Sigmoid colon (tissue), 7 donors: ENCODE measurements around the gene IL4. TPM values are rescaled to one million over a fixed set of nuclear protein-coding genes. Genes with fewer than 3 reads are reported as not detected.

Experiments
- DNase-seq: peaks from one replicate; pipeline ENCODE4 v3.0.0-alpha.2; 2019
- H3K27ac ChIP-seq, 4 donors: fragments of 200-600 bp; sonication (generic); one replicate each; pipeline ENCODE4 v1.5.1; 2016 to 2019; ENCODE audit warnings: mild to moderate bottlenecking in 1 of 4
- H3K27me3 ChIP-seq, 3 donors: fragments of 200-600 bp; sonication (generic); one replicate each; pipeline ENCODE4 v1.5.1; 2019; ENCODE audit warnings: mild to moderate bottlenecking in 1 of 3
- H3K36me3 ChIP-seq, 4 donors: fragments of 200-600 bp; sonication (generic); one replicate each; pipeline ENCODE4 v1.5.1; 2016 to 2019
- H3K4me1 ChIP-seq, 4 donors: fragments of 200-600 bp; sonication (generic); one replicate each; pipeline ENCODE4 v1.5.1; 2017 to 2019
- H3K4me3 ChIP-seq, 4 donors: fragments of 200-600 bp; sonication (generic); one replicate each; pipeline ENCODE4 v1.5.1; 2017 to 2019; ENCODE audit warnings: mild to moderate bottlenecking in 2 of 4, moderate library complexity in 1 of 4
- H3K9me3 ChIP-seq, 4 donors: fragments of 200-600 bp in 3 of 4; sonication (generic) in 3 of 4; one replicate each; pipeline versions ENCODE4 v1.5.1 to v1.6.1; 2013 to 2019
- EP300 ChIP-seq, 4 donors: sonication (generic); formaldehyde crosslinking; IDR thresholded peaks; one replicate each; pipeline ENCODE4 v1.6.1; 2017; ENCODE audit warnings: antibody characterized with exemption in 4 of 4
- POLR2A ChIP-seq, 2 donors: fragments of 450-650 bp; IDR thresholded peaks; one replicate each; pipeline ENCODE4 v1.6.1; 2016; ENCODE audit warnings: antibody characterized with exemption in 2 of 2, mild to moderate bottlenecking in 2 of 2, moderate library complexity in 2 of 2
- POLR2AphosphoS5 ChIP-seq, 4 donors: sonication (generic); formaldehyde crosslinking; IDR thresholded peaks; one replicate each; pipeline ENCODE4 v1.6.1; 2017; ENCODE audit warnings: antibody characterized with exemption in 4 of 4
- WGBS, 2 donors: extraction: QIAGEN DNeasy Blood & Tissue Kit; methylation state at CpG; one replicate each; pipeline ENCODE4 v1.1.7; 2013; 5-methylcytosine and 5-hydroxymethylcytosine counted together
- intact Hi-C: fragments of 100-400 bp; cut with DNase I; formaldehyde crosslinking; loops from one replicate; pipeline ENCODE4 v1.15.1; 2023
- polyA plus RNA-seq, 3 donors: library from polyadenylated mRNA; stranded (reverse); fragments of 200-250 nt; gene quantifications; one replicate each; pipeline ENCODE4 v1.2.3, GENCODE V29; 2013
- total RNA-seq, 4 donors: library from RNA; depleted of rRNA; stranded (reverse); fragments of >200 nt; gene quantifications; one replicate each; pipeline ENCODE4 v1.1.0, GENCODE V29; 2016
- TF ChIP-seq, protein P1 (sequence below), 4 experiments: fragments of 450-650 bp in 3 of 4; fragments of 200-600 bp in 1 of 4; IDR thresholded peaks; one replicate each; pipeline ENCODE4 v1.5.1; 2016 to 2019; ENCODE audit warnings: antibody characterized with exemption in 4 of 4, mild to moderate bottlenecking in 3 of 4, moderate library complexity in 2 of 4
- donor health status: healthy with polysubstance abuse.
- donor health status: Bipolar disorder and iron deficiency.
- donor health status: healthy.

IL4 gene
- total and polyA plus RNA-seq, 7 donors, result not detected

DNA sequence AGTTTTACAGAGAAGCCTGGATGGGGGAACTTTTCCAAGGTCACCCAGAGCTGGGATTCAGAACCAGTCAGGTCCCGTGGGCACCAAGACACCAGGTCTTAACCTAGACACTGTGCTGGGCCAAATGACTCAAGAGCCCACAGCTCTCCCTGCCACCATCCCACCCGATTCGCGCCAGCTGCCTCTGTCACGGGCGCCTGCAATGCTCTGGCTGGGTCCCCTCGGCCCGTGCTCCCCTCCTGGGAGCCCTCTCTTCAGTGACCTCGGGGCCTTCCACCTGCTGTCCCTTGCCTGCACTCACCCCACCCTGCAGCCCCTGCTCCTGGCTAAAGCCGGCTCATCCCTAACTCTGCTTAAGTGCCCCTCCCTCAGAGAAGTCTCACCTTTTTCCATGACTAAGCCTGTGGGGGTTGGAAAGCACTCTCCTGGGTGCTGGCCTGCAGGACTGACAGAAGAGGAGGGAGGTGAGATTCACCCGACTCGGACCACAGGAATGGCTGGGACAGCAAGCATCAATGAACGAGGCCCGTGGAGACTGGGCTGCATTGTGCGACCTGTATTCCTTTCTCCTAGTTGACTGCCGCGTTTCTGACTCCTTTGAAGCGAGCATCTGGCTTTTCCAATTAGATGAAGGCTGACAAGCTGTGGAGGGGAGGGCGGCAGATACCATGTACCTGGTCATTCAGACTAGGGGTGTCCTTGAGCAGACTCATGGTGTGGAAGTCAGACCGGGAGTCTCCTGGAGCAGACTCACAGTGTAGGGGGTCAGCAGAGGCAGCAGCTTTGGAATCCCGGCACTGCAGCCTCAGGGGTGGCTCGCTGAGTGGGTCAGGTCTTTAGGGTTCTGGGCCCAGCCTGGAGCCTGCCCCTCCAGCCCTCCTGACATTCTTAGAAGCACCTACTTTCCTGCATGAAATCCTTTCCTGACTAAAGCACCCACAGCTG is 5.8 kb upstream of the IL4 start:
- Histone ChIP-seq H3K36me3 (no peaks in the 10 kb centered on the region), H3K9me3 (no peaks in the 10 kb centered on the region), H3K4me1 (no peaks in the 10 kb centered on the region), H3K4me3 (no peak overlapping the region), H3K27ac (no peak overlapping the region), H3K27me3 (no peaks in the 10 kb centered on the region)
- DNase-seq, result no peak
- TF ChIP-seq POLR2AphosphoS5 (IDR thresholded peaks at IDR 0.05) (no peak), EP300 (IDR thresholded peaks at IDR 0.05) (no peak), POLR2A (IDR thresholded peaks at IDR 0.05) (no peak)
- TF ChIP-seq, protein P1, sequence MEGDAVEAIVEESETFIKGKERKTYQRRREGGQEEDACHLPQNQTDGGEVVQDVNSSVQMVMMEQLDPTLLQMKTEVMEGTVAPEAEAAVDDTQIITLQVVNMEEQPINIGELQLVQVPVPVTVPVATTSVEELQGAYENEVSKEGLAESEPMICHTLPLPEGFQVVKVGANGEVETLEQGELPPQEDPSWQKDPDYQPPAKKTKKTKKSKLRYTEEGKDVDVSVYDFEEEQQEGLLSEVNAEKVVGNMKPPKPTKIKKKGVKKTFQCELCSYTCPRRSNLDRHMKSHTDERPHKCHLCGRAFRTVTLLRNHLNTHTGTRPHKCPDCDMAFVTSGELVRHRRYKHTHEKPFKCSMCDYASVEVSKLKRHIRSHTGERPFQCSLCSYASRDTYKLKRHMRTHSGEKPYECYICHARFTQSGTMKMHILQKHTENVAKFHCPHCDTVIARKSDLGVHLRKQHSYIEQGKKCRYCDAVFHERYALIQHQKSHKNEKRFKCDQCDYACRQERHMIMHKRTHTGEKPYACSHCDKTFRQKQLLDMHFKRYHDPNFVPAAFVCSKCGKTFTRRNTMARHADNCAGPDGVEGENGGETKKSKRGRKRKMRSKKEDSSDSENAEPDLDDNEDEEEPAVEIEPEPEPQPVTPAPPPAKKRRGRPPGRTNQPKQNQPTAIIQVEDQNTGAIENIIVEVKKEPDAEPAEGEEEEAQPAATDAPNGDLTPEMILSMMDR (IDR thresholded peaks at IDR 0.05), result no peak
- intact Hi-C loops, result no loop called here
- WGBS, 2 donors, result 87 to 92% methylated on average over 22 of the region's 22 CpGs

DNA sequence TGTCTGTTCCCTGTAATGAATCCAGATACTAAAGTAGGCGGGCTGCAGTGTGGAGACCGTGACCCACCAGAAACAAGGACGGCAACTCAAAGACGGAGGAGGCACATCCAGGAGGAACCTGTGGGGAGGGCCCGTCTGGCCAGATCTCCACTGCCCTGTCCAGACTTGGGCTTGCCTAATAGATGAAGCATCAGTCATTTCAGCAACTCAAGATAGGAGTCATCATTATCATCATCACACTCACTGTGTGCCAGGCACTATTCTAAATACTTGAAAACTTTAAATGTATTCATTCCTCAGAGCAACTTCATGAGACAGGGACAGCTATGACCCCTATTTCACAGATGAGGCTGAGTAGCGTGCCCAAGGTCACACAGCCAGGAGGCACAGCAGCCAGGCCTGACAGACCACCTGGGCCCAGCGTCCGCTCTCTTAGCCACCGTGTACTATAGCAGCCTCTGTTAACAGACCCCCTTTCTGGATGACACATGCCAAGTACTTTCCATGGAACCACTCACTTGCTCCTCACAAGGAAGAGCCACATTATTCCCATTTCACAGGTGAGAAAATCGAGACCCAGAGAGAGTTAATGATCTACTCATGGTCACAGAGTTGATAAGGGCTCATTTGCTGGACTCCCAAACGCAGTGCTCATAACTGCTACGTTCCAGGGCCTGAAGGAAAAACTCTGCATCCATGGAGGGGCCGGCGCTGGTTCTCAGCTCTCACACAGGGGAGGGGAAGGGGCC is 4.9 kb upstream of the IL4 start:
- Histone ChIP-seq H3K4me1 (peaks cover 0 to under 1% (median under 1%) of the 10 kb centered on the region in 4 donors), H3K9me3 (no peaks in the 10 kb centered on the region), H3K36me3 (no peaks in the 10 kb centered on the region), H3K27ac (no peak overlapping the region), H3K4me3 (no peak overlapping the region), H3K27me3 (no peaks in the 10 kb centered on the region)
- DNase-seq, result no peak
- intact Hi-C loops, result no loop called here
- 90 to 93% methylated on average over 14 of the region's 14 CpGs for WGBS, 2 donors
- TF ChIP-seq POLR2AphosphoS5 (IDR thresholded peaks at IDR 0.05), result no peak
- TF ChIP-seq, protein P1 (IDR thresholded peaks at IDR 0.05), result no peak
- TF ChIP-seq EP300 (IDR thresholded peaks at IDR 0.05), result no peak

DNA sequence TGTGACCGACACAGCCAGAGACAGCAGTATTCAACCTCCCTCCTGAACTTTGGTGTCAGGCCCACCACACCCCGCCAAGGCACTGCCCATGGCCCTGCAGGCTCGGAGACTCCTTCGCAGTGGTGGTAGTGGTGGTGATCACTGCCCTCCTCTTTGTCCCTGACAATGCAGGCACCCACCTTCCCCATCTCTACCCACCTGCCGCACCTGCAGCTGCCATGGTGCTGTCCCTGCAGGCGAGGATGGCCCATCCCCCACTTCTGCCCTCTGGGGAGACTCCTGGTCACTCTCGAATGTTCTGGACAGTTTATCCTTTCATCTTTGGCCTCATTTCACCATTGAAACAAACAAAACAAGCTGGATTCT is 4.4 kb upstream of the IL4 start:
- no peaks in the 10 kb centered on the region for H3K27me3 ChIP-seq
- peaks cover 0 to 6% (median 5%) of the 10 kb centered on the region in 4 donors for H3K4me1 ChIP-seq
- TF ChIP-seq POLR2A (IDR thresholded peaks at IDR 0.05) (no peak), EP300 (IDR thresholded peaks at IDR 0.05) (no peak), POLR2AphosphoS5 (IDR thresholded peaks at IDR 0.05) (no peak)
- TF ChIP-seq, protein P1 (IDR thresholded peaks at IDR 0.05), result no peak
- no peak for DNase-seq
- intact Hi-C loops, result no loop called here
- no peaks in the 10 kb centered on the region for H3K9me3 ChIP-seq
- no peak overlapping the region for H3K4me3 ChIP-seq
- 79 to 86% methylated on average over 7 of the region's 7 CpGs for WGBS, 2 donors
- no peaks in the 10 kb centered on the region for H3K36me3 ChIP-seq
- H3K27ac ChIP-seq, result no peak overlapping the region

DNA sequence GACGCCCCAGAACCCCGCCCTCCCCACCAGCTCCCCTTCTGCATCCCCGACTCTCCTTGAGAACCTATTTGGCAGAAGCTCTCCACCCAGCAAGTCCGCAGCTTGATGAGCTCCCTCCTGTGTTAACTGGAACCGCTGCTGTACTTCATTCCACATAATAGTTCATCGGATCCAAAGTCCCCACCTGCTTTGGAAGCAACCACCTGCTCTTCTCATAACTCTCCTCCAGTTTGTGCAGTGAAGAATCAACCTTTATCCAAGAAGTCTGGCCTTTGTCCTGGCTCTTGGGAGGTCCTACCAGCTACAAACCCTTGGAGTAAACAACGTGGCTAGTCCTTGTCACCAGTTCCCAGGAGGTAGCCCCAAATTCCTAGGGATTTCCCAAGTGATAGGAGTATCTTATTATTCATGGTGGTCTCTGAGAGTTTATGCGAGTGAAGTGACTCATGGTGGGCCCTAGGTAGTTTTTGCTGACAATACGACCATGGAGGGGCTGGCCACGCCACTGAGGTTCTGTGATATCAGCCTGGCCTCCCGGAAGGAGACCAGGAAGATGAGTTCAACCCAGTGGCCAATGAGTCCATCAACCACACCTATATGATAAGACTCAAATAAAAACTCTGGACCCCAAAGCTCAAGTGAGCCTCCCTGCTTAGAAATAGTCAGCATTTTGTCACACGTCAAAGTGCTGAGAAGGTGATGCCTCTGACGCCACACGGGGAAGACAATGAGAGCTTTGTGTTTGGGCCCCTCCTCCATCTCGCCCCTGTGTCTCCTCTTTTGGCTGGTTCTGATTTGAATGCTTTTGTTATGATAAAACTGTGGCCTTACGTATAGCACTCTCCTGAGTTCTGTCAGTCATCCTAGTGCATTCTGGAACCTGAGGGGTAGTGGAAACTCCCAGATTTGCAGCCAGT is 3.6 kb upstream of the IL4 start:
- TF ChIP-seq EP300 (IDR thresholded peaks at IDR 0.05) (no peak), POLR2AphosphoS5 (IDR thresholded peaks at IDR 0.05) (no peak), POLR2A (IDR thresholded peaks at IDR 0.05) (no peak)
- TF ChIP-seq, protein P1 (IDR thresholded peaks at IDR 0.05), result no peak
- no peaks in the 10 kb centered on the region for H3K36me3 ChIP-seq
- WGBS, 2 donors, result 69 to 86% methylated on average over 16 of the region's 16 CpGs
- no peak overlapping the region for H3K4me3 ChIP-seq
- H3K27me3 ChIP-seq, result no peaks in the 10 kb centered on the region
- H3K27ac ChIP-seq, result no peak overlapping the region
- DNase-seq, result no peak
- intact Hi-C loops, result no loop called here
- peaks cover 0 to 14% (median 13%) of the 10 kb centered on the region in 4 donors for H3K4me1 ChIP-seq
- no peaks in the 10 kb centered on the region for H3K9me3 ChIP-seq
